Ectodermal cell (in vitro differentiated cells): ENCODE data around the gene PRAF2. TPM values are rescaled to one million over a fixed set of nuclear protein-coding genes. Genes with fewer than 3 reads are reported as not detected.

Source experiments
- H3K27ac ChIP-seq: 2 replicates; pipeline ENCODE4 v1.7.0; 2013; ENCODE audit warnings: mild to moderate bottlenecking, low read depth, low read length; ENCODE audit not compliant: insufficient read depth, poor library complexity, severe bottlenecking
- H3K27me3 ChIP-seq: 2 replicates; pipeline ENCODE4 v1.7.0; 2013; ENCODE audit warnings: mild to moderate bottlenecking, low read length; ENCODE audit not compliant: insufficient read depth, control insufficient read depth, poor library complexity, severe bottlenecking
- H3K36me3 ChIP-seq: one replicate; pipeline ENCODE4 v1.7.0; 2013; ENCODE audit warnings: low read length; ENCODE audit not compliant: control insufficient read depth, insufficient read depth
- H3K4me1 ChIP-seq: one replicate; pipeline ENCODE4 v1.7.0; 2013; ENCODE audit warnings: low read length; ENCODE audit not compliant: control insufficient read depth, insufficient read depth
- H3K4me3 ChIP-seq: 2 replicates; pipeline ENCODE4 v1.7.0; 2013; ENCODE audit warnings: low read depth, low read length, control low read depth; ENCODE audit not compliant: insufficient read depth
- H3K9me3 ChIP-seq: 2 replicates; pipeline ENCODE4 v1.7.0; 2013; ENCODE audit warnings: mild to moderate bottlenecking, low read length, moderate library complexity; ENCODE audit not compliant: control insufficient read depth
- WGBS, 2 experiments: methylation state at CpG; one replicate each; pipeline ENCODE4 v1.1.7; 2013; ENCODE audit warnings: missing lambda C conversion rate in 2 of 2; 5-methylcytosine and 5-hydroxymethylcytosine counted together
- polyA plus RNA-seq, 4 experiments: library from polyadenylated mRNA; stranded (reverse); fragments of 50-300 nt; gene quantifications; one replicate each; pipeline ENCODE4 v1.2.3, GENCODE V29; 2013

The PRAF2 gene, protein sequence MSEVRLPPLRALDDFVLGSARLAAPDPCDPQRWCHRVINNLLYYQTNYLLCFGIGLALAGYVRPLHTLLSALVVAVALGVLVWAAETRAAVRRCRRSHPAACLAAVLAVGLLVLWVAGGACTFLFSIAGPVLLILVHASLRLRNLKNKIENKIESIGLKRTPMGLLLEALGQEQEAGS
- polyA plus RNA-seq (2013, experiment 1 of 4) = 33.3 TPM
- 35.0 TPM for polyA plus RNA-seq (2013, experiment 2 of 4)
- 28.6 TPM for polyA plus RNA-seq (2013, experiment 3 of 4)
- polyA plus RNA-seq (2013, experiment 4 of 4) = 32.5 TPM

GRCh38 chrX:49073601-49074575 is at the start of gene PRAF2:
PRAF2 (minus strand) TSS chrX:49074002; CDS start chrX:49073987, 15 bp downstream.
- Histone ChIP-seq H3K27me3 (no peaks in the 10 kb centered on the region), H3K4me1 (no peaks in the 10 kb centered on the region), H3K9me3 (no peaks in the 10 kb centered on the region), H3K4me3 (peak within 1 kb of the TSS; percentile 77), H3K36me3 (no peaks in the 10 kb centered on the region), H3K27ac (peak within 1 kb of the TSS; percentile 55)
- 4% methylated on average over 61 of the region's 61 CpGs for WGBS, 2 experiments

DNA sequence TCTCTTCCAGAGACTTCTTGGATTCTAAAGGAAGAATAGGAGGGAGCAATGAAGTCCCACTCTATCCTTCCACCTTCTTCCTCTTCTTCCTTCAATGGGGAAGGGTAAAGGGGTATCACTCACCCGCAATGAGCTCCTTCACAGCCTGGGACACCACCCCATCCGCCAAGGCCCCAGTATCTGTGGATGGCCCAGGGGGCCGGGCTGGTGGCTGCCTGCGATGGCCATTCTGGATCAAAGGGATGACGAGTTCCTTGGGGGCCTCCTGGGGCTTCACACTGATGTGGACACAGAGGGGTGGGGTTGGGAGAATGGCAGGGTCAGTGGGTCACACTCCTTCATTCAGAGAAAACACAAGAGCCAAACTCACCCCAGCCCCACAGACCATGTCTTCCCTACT is 48.7 kb upstream of the PRAF2 start:
- H3K4me1 ChIP-seq = no peaks in the 10 kb centered on the region
- H3K27ac ChIP-seq = no peak overlapping the region
- WGBS, 2 experiments = 81 to 92% methylated on average over 4 to 5 of the region's 5 CpGs
- H3K9me3 ChIP-seq = no peaks in the 10 kb centered on the region
- peak overlapping the region; percentile 73 for H3K4me3 ChIP-seq
- H3K27me3 ChIP-seq = no peaks in the 10 kb centered on the region
- H3K36me3 ChIP-seq = no peaks in the 10 kb centered on the region

DNA sequence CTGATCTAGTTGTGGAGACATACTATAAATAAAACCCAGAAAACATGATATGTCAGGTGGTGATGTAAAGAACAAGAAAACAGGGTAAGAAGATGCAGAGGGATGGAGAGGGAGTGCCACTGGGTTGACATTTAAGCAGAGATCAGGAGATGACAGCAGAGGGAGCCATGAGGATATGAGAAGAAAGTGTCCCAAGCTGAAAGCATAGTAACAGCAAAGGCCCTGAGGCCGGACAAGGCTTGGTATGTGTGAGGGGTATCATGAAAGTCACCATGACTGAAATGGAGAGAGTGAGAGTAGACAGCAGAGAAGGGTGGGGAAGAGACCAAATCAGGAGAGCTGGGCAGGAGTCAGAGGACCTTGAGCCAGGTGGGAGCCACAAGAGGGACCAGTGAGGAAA is 46.3 kb upstream of the PRAF2 start:
- Histone ChIP-seq H3K27ac (no peak overlapping the region), H3K4me3 (no peak overlapping the region), H3K36me3 (peaks cover 10% of the 10 kb centered on the region), H3K27me3 (no peaks in the 10 kb centered on the region), H3K4me1 (no peaks in the 10 kb centered on the region), H3K9me3 (no peaks in the 10 kb centered on the region)
- WGBS, 2 experiments = 88 to 95% methylated on average over 1 of the region's 1 CpG

- H3K9me3 ChIP-seq = no peaks in the 10 kb centered on the region
- H3K27ac ChIP-seq = no peak overlapping the region
- 95 to 100% methylated on average over 1 to 4 of the region's 6 CpGs for WGBS, 2 experiments
- H3K4me1 ChIP-seq = no peaks in the 10 kb centered on the region
- peaks cover 10% of the 10 kb centered on the region for H3K36me3 ChIP-seq
- no peaks in the 10 kb centered on the region for H3K27me3 ChIP-seq
- H3K4me3 ChIP-seq = no peak overlapping the region
Observed at GRCh38 chrX:49117581-49117980, 43.8 kb upstream of the PRAF2 start.

DNA sequence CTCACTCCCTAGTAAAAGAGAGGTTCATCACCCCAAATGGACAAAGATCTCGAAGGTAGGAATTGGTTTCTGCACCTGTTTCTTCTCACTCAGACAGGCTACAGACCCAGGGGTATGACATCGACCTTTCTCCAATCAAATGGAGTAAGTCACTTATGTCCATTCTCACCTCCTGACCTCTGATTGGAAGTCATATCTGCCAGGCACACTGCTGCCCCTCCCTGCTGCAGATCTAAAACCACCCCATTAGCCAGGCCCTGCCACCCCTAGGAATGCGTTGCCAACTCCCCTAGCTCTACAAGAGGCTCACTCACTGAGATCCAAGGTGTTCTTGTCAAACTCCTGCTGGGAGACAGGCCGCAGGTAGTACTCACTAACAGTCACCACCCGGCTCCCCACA is 42.9 kb upstream of the PRAF2 start:
- Histone ChIP-seq H3K4me3 (no peak overlapping the region), H3K36me3 (peaks cover 10% of the 10 kb centered on the region), H3K4me1 (no peaks in the 10 kb centered on the region), H3K27ac (no peak overlapping the region), H3K27me3 (no peaks in the 10 kb centered on the region), H3K9me3 (no peaks in the 10 kb centered on the region)
- 94% methylated on average over 5 of the region's 5 CpGs for WGBS, 2 experiments

GRCh38 chrX:49116076-49116475 is 42.3 kb upstream of the PRAF2 start:
- 90 to 94% methylated on average over 8 of the region's 8 CpGs for WGBS, 2 experiments
- Histone ChIP-seq H3K4me1 (no peaks in the 10 kb centered on the region), H3K9me3 (no peaks in the 10 kb centered on the region), H3K4me3 (no peak overlapping the region), H3K27me3 (no peaks in the 10 kb centered on the region), H3K27ac (no peak overlapping the region), H3K36me3 (peaks cover 10% of the 10 kb centered on the region)

DNA sequence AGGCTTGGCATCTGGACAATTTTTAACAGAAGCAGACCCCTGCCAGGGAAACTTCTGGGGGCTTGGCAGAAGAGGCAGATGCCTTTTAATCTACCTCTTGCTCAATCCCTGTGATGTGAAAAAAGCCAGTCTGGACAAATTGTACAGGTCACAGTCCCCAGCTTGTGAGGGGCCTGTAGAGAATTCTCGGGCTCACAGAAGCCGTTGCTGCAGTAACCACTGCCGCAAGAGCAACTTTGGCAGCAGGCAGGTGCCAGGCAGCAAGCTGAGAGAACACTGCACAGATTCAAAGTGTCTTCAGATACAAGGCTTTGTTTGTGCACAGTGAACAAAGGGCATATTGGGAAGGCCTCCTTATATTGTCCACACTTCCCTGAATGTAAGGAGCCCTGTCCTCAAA is 38.0 kb upstream of the PRAF2 start:
- H3K4me1 ChIP-seq = no peaks in the 10 kb centered on the region
- no peak overlapping the region for H3K4me3 ChIP-seq
- H3K9me3 ChIP-seq = no peaks in the 10 kb centered on the region
- no peaks in the 10 kb centered on the region for H3K27me3 ChIP-seq
- H3K27ac ChIP-seq = no peak overlapping the region
- WGBS, 2 experiments = 92 to 96% methylated on average over 3 of the region's 3 CpGs
- peaks cover 5% of the 10 kb centered on the region for H3K36me3 ChIP-seq

DNA sequence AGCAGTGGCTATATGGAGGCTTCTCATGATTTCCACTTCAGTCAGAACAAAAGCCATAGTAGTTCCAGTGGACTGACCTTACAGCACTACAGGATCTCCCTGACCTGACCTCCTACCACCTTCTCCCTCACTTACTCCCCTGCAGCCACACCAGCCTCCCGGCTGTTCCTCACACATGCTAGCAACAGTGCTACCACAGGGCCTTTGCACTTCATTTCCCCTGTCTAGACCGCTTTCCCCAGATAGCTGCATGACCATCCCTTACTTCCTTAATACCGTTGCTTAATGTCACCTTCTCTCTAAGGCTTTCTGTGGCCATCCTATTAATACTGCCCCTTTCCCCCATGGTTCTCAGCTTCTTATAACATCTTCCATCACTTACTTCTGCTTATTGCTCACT is 36.6 kb upstream of the PRAF2 start:
- no peaks in the 10 kb centered on the region for H3K9me3 ChIP-seq
- WGBS, 2 experiments = 90 to 96% methylated on average over 3 of the region's 3 CpGs
- no peaks in the 10 kb centered on the region for H3K27me3 ChIP-seq
- H3K4me3 ChIP-seq = no peak overlapping the region
- no peak overlapping the region for H3K27ac ChIP-seq
- H3K4me1 ChIP-seq = no peaks in the 10 kb centered on the region
- H3K36me3 ChIP-seq = no peaks in the 10 kb centered on the region

DNA sequence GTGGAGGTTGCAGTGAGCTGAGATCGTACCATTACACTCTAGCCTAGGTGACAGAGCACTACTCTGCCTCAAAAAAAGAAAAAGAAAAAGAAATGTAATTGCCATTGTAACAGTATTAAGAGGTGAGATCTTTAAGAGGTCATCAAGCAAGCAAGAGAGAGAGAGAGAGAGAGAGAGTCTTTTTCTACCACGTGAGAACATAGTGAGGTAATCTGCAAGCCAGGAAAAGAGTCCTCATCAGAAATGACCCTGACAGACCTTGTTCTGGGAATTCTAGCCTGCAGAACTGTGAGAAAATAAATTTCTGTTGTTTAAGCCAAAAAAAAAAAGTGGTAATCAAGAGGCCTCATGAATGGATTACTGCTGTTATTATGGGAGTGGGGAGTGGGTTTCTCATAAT is 34.8 kb upstream of the PRAF2 start:
- Histone ChIP-seq H3K27ac (no peak overlapping the region), H3K36me3 (no peaks in the 10 kb centered on the region), H3K4me1 (no peaks in the 10 kb centered on the region), H3K9me3 (no peaks in the 10 kb centered on the region), H3K4me3 (no peak overlapping the region), H3K27me3 (no peaks in the 10 kb centered on the region)
- 91 to 96% methylated on average over 2 of the region's 2 CpGs for WGBS, 2 experiments

DNA sequence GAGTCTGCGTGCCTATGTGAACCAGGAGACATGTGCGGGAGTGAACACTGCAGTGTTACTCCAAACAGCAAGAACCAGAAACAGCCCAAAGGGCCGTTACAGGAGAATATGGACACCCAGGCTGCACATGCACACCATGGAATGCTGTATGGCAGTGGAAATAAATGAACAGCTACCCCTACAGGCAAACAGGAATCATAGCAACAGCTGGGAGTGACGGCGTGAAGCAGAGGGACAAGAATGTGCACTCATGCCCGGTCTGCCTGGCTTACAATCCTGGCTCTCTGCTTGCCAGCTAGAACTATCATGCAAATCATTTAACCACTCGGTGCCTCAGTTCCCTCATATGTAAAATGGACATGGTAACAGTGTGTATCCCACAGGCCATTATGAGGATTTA is 33.1 kb upstream of the PRAF2 start:
- H3K36me3 ChIP-seq = no peaks in the 10 kb centered on the region
- H3K27ac ChIP-seq = no peak overlapping the region
- no peaks in the 10 kb centered on the region for H3K27me3 ChIP-seq
- WGBS, 2 experiments = 65 to 77% methylated on average over 6 to 7 of the region's 7 CpGs
- H3K9me3 ChIP-seq = no peaks in the 10 kb centered on the region
- H3K4me3 ChIP-seq = no peak overlapping the region
- no peaks in the 10 kb centered on the region for H3K4me1 ChIP-seq
